ENCODE data around the gene CNTNAP2.

CNTNAP2 gene

GRCh38 chr7:148403466-148403993, 2286.9 kb downstream of the CNTNAP2 start:
- Histone ChIP-seq H3K79me2 (ENCODE audit: insufficient read depth, low read depth) (no peaks in the 10 kb centered on the region), H3K9ac (no peak overlapping the region), H2AFZ (ENCODE audit: low read depth) (no peak overlapping the region), H3K27me3 (ENCODE audit: insufficient read depth, low read depth) (no peaks in the 10 kb centered on the region), H3K4me2 (no peak overlapping the region), H4K20me1 (ENCODE audit: insufficient read depth) (no peaks in the 10 kb centered on the region), H3K4me3 (IDR thresholded peaks at IDR 0.05; ENCODE audit: insufficient read depth, low read depth, low read length) (no peak overlapping the region), H3K36me3 (ENCODE audit: insufficient read depth) (no peaks in the 10 kb centered on the region), H3K4me1 (ENCODE audit: low read depth, poor library complexity, severe bottlenecking) (peaks cover 30% of the 10 kb centered on the region), H3K27ac (no peak overlapping the region)
- TF ChIP-seq, protein P1, sequence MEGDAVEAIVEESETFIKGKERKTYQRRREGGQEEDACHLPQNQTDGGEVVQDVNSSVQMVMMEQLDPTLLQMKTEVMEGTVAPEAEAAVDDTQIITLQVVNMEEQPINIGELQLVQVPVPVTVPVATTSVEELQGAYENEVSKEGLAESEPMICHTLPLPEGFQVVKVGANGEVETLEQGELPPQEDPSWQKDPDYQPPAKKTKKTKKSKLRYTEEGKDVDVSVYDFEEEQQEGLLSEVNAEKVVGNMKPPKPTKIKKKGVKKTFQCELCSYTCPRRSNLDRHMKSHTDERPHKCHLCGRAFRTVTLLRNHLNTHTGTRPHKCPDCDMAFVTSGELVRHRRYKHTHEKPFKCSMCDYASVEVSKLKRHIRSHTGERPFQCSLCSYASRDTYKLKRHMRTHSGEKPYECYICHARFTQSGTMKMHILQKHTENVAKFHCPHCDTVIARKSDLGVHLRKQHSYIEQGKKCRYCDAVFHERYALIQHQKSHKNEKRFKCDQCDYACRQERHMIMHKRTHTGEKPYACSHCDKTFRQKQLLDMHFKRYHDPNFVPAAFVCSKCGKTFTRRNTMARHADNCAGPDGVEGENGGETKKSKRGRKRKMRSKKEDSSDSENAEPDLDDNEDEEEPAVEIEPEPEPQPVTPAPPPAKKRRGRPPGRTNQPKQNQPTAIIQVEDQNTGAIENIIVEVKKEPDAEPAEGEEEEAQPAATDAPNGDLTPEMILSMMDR (conservative IDR thresholded peaks at IDR 0.05; ENCODE audit: low read depth, low read length): no peak

GRCh38 chr7:148408307-148408706, 2291.7 kb downstream of the CNTNAP2 start:
- Histone ChIP-seq H3K4me3 (IDR thresholded peaks at IDR 0.05; ENCODE audit: insufficient read depth, low read depth, low read length) (no peak overlapping the region), H3K79me2 (ENCODE audit: insufficient read depth, low read depth) (no peaks in the 10 kb centered on the region), H3K36me3 (ENCODE audit: insufficient read depth) (no peaks in the 10 kb centered on the region), H3K4me2 (no peak overlapping the region), H2AFZ (ENCODE audit: low read depth) (no peak overlapping the region), H3K9ac (no peak overlapping the region), H3K27ac (no peak overlapping the region), H4K20me1 (ENCODE audit: insufficient read depth) (no peaks in the 10 kb centered on the region), H3K27me3 (ENCODE audit: insufficient read depth, low read depth) (no peaks in the 10 kb centered on the region), H3K4me1 (ENCODE audit: low read depth, poor library complexity, severe bottlenecking) (no peaks in the 10 kb centered on the region)
- TF ChIP-seq, protein P1 (conservative IDR thresholded peaks at IDR 0.05; ENCODE audit: low read depth, low read length): no peak

DNA sequence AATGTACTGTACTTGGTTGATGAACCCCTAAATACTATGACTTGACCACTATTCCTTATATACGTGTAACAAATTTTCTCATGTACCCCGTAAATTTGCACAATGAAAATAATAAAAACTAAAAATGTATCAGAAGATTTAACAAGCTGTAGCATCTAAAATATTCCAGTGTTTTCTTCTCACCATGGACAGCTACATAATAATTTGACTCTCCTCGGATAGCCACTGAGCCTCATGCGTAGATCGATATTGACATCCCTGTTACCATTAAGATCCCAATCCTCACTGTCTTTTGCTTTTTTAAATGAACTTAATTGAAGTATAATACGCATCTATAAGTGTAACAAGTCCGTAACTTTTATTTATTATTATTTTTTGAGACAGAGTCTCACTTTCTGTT, 2294.3 kb downstream of the CNTNAP2 start:
- Histone ChIP-seq H4K20me1 (ENCODE audit: insufficient read depth) (no peaks in the 10 kb centered on the region), H3K4me2 (no peak overlapping the region), H3K79me2 (ENCODE audit: insufficient read depth, low read depth) (no peaks in the 10 kb centered on the region), H3K36me3 (ENCODE audit: insufficient read depth) (no peaks in the 10 kb centered on the region), H3K4me3 (IDR thresholded peaks at IDR 0.05; ENCODE audit: insufficient read depth, low read depth, low read length) (no peak overlapping the region), H3K27me3 (ENCODE audit: insufficient read depth, low read depth) (no peaks in the 10 kb centered on the region), H3K9ac (no peak overlapping the region), H3K4me1 (ENCODE audit: low read depth, poor library complexity, severe bottlenecking) (no peaks in the 10 kb centered on the region), H3K27ac (no peak overlapping the region), H2AFZ (ENCODE audit: low read depth) (no peak overlapping the region)
- TF ChIP-seq, protein P1 (conservative IDR thresholded peaks at IDR 0.05; ENCODE audit: low read depth, low read length): no peak

- Histone ChIP-seq H2AFZ (ENCODE audit: low read depth) (no peak overlapping the region), H3K9ac (no peak overlapping the region), H3K27me3 (ENCODE audit: insufficient read depth, low read depth) (no peaks in the 10 kb centered on the region), H3K4me3 (IDR thresholded peaks at IDR 0.05; ENCODE audit: insufficient read depth, low read depth, low read length) (no peak overlapping the region), H4K20me1 (ENCODE audit: insufficient read depth) (no peaks in the 10 kb centered on the region), H3K79me2 (ENCODE audit: insufficient read depth, low read depth) (no peaks in the 10 kb centered on the region), H3K4me1 (ENCODE audit: low read depth, poor library complexity, severe bottlenecking) (no peaks in the 10 kb centered on the region), H3K4me2 (no peak overlapping the region), H3K27ac (no peak overlapping the region), H3K36me3 (ENCODE audit: insufficient read depth) (no peaks in the 10 kb centered on the region)
- TF ChIP-seq, protein P1 (conservative IDR thresholded peaks at IDR 0.05; ENCODE audit: low read depth, low read length): no peak
Observed at GRCh38 chr7:148412691-148413090, 2296.1 kb downstream of the CNTNAP2 start.

Measured in KMS-11 (cell line).